Lower leg skin (tissue), 3 donors: Measurements from ENCODE around the gene MEIS2.

Experiments
- POLR2A ChIP-seq, 2 donors: fragments of 450-650 bp; IDR thresholded peaks; one replicate each; pipeline ENCODE4 v1.6.1; 2016 to 2017; ENCODE audit warnings: antibody characterized with exemption in 2 of 2, mild to moderate bottlenecking in 1 of 2, moderate library complexity in 1 of 2
- TF ChIP-seq, protein P1 (sequence below), 3 donors: fragments of 450-650 bp; IDR thresholded peaks; one replicate each; pipeline ENCODE4 v1.5.1; 2016; ENCODE audit warnings: antibody characterized with exemption in 3 of 3, mild to moderate bottlenecking in 3 of 3, moderate library complexity in 2 of 3

DNA sequence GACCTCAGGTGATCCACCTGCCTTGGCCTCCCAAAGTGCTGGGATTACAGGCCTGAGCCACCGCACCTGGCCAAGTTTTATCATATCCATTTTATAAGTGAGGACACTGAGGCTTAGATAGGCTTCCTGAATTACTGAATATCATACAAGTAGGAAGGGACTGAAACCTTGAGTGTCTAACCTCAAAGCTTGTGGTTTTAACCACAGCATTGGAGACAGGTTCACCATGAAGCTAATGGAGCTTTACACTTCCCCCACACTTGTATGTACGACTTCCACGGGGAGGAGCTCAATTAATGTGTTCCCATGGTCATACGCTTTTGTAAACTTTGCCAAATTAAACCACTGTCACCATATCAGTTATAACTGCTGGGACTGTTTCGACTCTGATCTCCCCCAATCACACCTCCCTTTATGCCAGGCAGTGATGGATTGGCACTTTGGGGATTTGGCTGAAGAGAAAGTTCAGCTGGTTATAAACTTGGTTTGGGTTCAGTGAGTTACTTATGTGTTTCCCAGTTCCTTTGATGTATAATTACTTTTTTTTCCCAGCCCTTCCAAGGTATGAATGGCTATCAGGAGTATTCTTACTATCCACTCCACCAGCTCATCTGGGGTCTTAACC is 38.4 kb upstream of the MEIS2 start:
- TF ChIP-seq, protein P1, sequence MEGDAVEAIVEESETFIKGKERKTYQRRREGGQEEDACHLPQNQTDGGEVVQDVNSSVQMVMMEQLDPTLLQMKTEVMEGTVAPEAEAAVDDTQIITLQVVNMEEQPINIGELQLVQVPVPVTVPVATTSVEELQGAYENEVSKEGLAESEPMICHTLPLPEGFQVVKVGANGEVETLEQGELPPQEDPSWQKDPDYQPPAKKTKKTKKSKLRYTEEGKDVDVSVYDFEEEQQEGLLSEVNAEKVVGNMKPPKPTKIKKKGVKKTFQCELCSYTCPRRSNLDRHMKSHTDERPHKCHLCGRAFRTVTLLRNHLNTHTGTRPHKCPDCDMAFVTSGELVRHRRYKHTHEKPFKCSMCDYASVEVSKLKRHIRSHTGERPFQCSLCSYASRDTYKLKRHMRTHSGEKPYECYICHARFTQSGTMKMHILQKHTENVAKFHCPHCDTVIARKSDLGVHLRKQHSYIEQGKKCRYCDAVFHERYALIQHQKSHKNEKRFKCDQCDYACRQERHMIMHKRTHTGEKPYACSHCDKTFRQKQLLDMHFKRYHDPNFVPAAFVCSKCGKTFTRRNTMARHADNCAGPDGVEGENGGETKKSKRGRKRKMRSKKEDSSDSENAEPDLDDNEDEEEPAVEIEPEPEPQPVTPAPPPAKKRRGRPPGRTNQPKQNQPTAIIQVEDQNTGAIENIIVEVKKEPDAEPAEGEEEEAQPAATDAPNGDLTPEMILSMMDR (IDR thresholded peaks at IDR 0.05) = no peak
- TF ChIP-seq POLR2A (IDR thresholded peaks at IDR 0.05) = no peak
